HG02981 (cell line): ENCODE results near the gene PAIP2B.
"Not testable (repeated sequence)": the region's sequence is repeated elsewhere in the genome, so short reads cannot be mapped to it uniquely, and the experiment has no call there.

ENCODE experiments used
- ATAC-seq: cut with Tn5 transposase; IDR thresholded peaks from one replicate; pipeline ENCODE4 v1.9.1; 2021; ENCODE audit warnings: mild to moderate bottlenecking, moderate library complexity; ENCODE audit not compliant: unreplicated experiment

PAIP2B gene

GRCh38 chr2:71220743-71221142 lies 6.2 kb downstream of the PAIP2B start:
- no peak for ATAC-seq

GRCh38 chr2:71216501-71216900 lies 10.4 kb downstream of the PAIP2B start:
- no peak for ATAC-seq

- no peak for ATAC-seq
Observed at GRCh38 chr2:71215447-71215846, 11.5 kb downstream of the PAIP2B start.

GRCh38 chr2:71212336-71212735 lies 14.6 kb downstream of the PAIP2B start:
- ATAC-seq = no peak

GRCh38 chr2:71210292-71210691 lies 16.6 kb downstream of the PAIP2B start:
- ATAC-seq = no peak

- no peak for ATAC-seq
Observed at GRCh38 chr2:71208756-71209155, 18.1 kb downstream of the PAIP2B start.

- no peak for ATAC-seq
Observed at GRCh38 chr2:71207601-71208000, 19.3 kb downstream of the PAIP2B start.

- ATAC-seq = no peak
Observed at GRCh38 chr2:71206271-71206670, 20.6 kb downstream of the PAIP2B start.

GRCh38 chr2:71191570-71191943 lies 35.3 kb downstream of the PAIP2B start:
- ATAC-seq = no peak

GRCh38 chr2:71190656-71191569 lies 36.0 kb downstream of the PAIP2B start:
- no peak for ATAC-seq

- no peak for ATAC-seq
Observed at GRCh38 chr2:71187589-71187988, 39.3 kb downstream of the PAIP2B start.

GRCh38 chr2:71186973-71187372 lies 39.9 kb downstream of the PAIP2B start:
- no peak for ATAC-seq

GRCh38 chr2:71183306-71184115 lies 43.4 kb downstream of the PAIP2B start:
- not testable (repeated sequence) for ATAC-seq

GRCh38 chr2:71181316-71181715 lies 45.6 kb downstream of the PAIP2B start:
- no peak for ATAC-seq

GRCh38 chr2:71178836-71179235 lies 48.1 kb downstream of the PAIP2B start:
- ATAC-seq = not testable (repeated sequence)

GRCh38 chr2:71174207-71174606 lies 52.7 kb downstream of the PAIP2B start:
- ATAC-seq = no peak

GRCh38 chr2:71173096-71173495 lies 53.8 kb downstream of the PAIP2B start:
- no peak for ATAC-seq

GRCh38 chr2:71166812-71167211 lies 60.1 kb downstream of the PAIP2B start:
- ATAC-seq = no peak

- no peak for ATAC-seq
Observed at GRCh38 chr2:71157124-71157793, 69.6 kb downstream of the PAIP2B start.

- no peak for ATAC-seq
Observed at GRCh38 chr2:71156573-71156972, 70.3 kb downstream of the PAIP2B start.

GRCh38 chr2:71155846-71156245 lies 71.1 kb downstream of the PAIP2B start:
- ATAC-seq = no peak
